Memory B cell (primary cell): Measurements from ENCODE around the gene ALDH3B2.
"Not testable (repeated sequence)": the region's sequence is repeated elsewhere in the genome, so short reads cannot be mapped to it uniquely, and the experiment has no call there.

Experiments
- ATAC-seq: fragments of 150-1000 bp; cut with Tn5 transposase; 2 replicates; pipeline ENCODE4 v1.10.0; 2021; ENCODE audit warnings: low read depth, mild to moderate bottlenecking, moderate library complexity
- DNase-seq, 2 donors: peaks; one replicate each; pipeline ENCODE4 v3.0.0; 2022; ENCODE audit warnings: low spot score in 2 of 2
- H3K27ac Mint-ChIP-seq: one replicate; pipeline ENCODE4 v1.8.0; 2022; ENCODE audit warnings: mild to moderate bottlenecking, moderate library complexity, mixed read lengths
- H3K27me3 Mint-ChIP-seq: one replicate; pipeline ENCODE4 v1.8.0; 2022; ENCODE audit warnings: mixed read lengths
- H3K36me3 Mint-ChIP-seq: one replicate; pipeline ENCODE4 v1.8.0; 2022; ENCODE audit warnings: mild to moderate bottlenecking, mixed read lengths
- H3K4me1 Mint-ChIP-seq: one replicate; pipeline ENCODE4 v1.8.0; 2022; ENCODE audit warnings: mixed read lengths
- H3K4me3 Mint-ChIP-seq: one replicate; pipeline ENCODE4 v1.8.0; 2022; ENCODE audit warnings: mild to moderate bottlenecking, moderate library complexity, mixed read lengths
- H3K9me3 Mint-ChIP-seq: one replicate; pipeline ENCODE4 v1.8.0; 2022; ENCODE audit warnings: mixed read lengths

The ALDH3B2 gene

DNA sequence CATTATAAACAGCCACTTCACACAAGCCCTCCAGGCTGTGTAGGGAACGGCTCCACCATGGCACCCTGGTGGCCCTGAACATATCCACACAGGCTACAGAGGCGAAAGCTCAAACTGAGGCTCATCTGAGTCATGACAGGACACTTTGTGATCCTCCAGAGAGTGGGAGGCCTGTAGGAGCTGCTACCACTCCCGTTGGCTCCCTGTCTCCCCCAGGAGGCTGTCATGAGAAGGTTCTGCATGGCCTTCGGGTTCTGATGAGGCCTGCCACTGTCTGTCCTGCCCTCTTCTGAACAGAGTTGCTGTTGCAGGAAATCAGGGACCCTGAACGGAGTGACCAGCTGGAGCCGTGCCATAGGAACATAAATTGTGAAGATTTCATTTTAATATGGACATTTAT, 23.8 kb upstream of the ALDH3B2 start:
- H3K4me3 Mint-ChIP-seq, result no peak overlapping the region
- peaks cover 2% of the 10 kb centered on the region for H3K4me1 Mint-ChIP-seq
- peaks cover 7% of the 10 kb centered on the region for H3K9me3 Mint-ChIP-seq
- ATAC-seq, result no peak
- peaks cover 7% of the 10 kb centered on the region for H3K36me3 Mint-ChIP-seq
- DNase-seq, result no peak
- H3K27me3 Mint-ChIP-seq, result peaks cover 20% of the 10 kb centered on the region
- no peak overlapping the region for H3K27ac Mint-ChIP-seq

DNA sequence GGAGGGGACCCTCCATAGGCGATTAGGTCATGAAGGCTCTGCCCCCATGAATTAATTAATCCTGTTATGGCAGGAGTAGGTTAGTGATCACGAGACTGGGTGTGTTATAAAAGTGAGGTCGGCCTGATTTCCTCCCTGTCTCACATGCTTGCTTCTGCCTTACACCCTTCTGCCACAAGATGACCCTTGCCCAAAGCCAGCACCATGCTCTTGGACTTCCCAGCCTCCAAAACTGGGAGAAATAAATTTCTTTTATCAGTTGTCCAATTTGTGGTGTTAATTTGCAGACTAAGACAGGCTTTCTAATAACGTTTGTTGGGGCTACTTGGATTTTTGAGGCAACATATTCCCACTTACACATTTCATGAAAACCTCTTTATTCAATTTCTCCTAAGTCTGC, 23.4 kb upstream of the ALDH3B2 start:
- no peak overlapping the region for H3K4me3 Mint-ChIP-seq
- ATAC-seq, result no peak
- peaks cover 18% of the 10 kb centered on the region for H3K27me3 Mint-ChIP-seq

DNA sequence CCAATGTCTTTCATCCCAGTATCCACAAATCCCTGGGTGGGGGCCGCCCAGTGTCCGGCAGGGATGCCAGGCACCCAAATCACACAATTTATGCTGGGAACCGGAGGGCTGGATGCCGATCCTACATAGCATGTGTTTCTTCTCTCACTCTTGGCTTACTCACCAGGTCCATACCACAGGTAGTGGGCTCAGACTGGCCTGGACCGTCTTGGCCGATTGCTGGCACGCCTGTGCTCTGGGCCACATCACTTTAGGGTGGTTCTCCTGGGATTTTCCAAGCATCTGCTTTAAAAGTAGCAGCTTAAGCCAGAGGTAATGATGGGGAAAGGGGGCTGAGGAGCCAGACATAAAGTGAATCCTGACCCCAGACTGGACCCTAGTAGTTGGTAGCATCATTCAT, 22.6 kb upstream of the ALDH3B2 start:
- Mint-ChIP-seq H3K4me3 (no peak overlapping the region), H3K36me3 (peaks cover 7% of the 10 kb centered on the region), H3K27ac (no peak overlapping the region), H3K9me3 (peaks cover 7% of the 10 kb centered on the region), H3K27me3 (peaks cover 18% of the 10 kb centered on the region), H3K4me1 (peaks cover 2% of the 10 kb centered on the region)
- DNase-seq (no peak), ATAC-seq (no peak)

More for the DNA sequence above, 23.4 kb upstream of the ALDH3B2 start:
- no peak overlapping the region for H3K27ac Mint-ChIP-seq
- no peak for DNase-seq
- peaks cover 7% of the 10 kb centered on the region for H3K36me3 Mint-ChIP-seq
- H3K9me3 Mint-ChIP-seq, result peaks cover 7% of the 10 kb centered on the region
- H3K4me1 Mint-ChIP-seq, result peaks cover 2% of the 10 kb centered on the region

DNA sequence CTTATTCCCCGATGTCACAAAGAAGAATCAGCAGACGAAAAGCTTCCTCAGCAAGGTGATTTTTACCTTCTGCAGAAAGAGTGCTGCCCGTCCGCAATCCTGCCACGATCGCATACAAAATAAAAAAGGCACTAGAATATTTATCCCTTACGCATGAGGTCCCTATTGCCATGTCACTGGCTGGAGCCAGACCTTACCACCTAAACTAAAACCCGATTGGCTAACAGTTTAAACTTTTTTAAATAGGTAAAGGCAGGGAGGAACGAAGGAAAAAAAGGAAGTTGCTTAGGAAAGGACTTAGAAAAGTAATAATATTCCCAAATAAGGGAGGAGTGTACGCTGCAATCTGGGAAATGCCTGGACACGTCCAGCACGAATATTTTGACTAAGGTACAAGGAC, 21.2 kb upstream of the ALDH3B2 start:
- Mint-ChIP-seq H3K9me3 (peaks cover 7% of the 10 kb centered on the region), H3K4me3 (no peak overlapping the region), H3K27me3 (peaks cover 13% of the 10 kb centered on the region), H3K4me1 (peaks cover 2% of the 10 kb centered on the region), H3K27ac (no peak overlapping the region), H3K36me3 (peaks cover 7% of the 10 kb centered on the region)
- no peak for DNase-seq
- no peak for ATAC-seq

DNA sequence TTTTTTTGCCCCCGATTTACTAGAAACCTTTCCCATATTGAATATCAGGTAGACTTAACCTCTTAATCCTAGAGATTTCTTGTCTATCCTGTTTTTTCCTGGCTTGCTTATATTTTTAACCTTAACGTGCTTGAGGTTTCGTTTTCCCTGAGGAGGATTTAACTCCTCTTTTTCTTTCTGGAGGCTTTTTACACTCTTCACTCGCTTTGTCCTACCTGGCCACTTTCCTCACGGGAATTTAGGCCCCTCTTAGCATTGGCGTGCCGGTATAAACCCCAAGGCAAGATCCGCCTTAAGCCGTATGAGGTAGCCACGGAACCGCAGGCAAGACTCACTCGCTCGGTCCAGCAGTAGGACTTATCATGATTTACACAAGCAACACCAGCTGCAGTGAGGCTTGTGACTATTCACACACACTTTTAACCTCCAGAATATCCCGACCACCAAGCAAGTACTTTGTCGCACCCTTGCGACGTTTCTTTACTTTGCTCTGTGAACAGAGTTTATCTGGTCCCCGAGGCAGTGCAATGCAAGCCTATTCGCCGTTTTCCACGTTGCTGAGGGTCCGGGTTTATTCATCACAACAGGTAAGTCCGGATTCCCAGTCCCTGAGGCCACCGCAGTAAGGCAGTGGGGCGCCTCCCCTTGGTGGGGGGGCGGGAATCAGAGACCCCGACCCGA, 20.6 kb upstream of the ALDH3B2 start:
- Mint-ChIP-seq H3K27ac (no peak overlapping the region), H3K4me1 (no peaks in the 10 kb centered on the region), H3K4me3 (no peak overlapping the region), H3K9me3 (peaks cover 6% of the 10 kb centered on the region), H3K27me3 (peaks cover 7% of the 10 kb centered on the region), H3K36me3 (peaks cover 4% of the 10 kb centered on the region)
- DNase-seq, result no peak
- ATAC-seq, result no peak

DNA sequence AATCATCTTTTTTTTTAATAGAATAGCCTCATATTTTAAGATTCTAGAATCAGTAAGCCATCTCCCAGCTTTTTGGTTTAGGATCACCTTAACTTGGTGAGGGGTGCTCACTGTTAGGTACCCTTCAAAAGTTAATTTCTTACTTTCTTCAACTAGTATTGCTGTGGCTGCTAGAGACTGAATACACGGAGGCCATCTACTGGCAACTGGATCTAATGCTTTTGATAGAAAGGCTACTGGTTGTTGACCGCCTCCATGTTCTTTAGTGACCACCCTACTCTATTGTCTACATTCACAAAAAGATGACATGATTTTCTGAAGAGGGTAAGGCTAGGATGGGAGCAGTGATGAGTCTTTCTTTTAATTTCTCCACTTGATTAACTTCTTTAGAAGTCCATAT, 16.7 kb upstream of the ALDH3B2 start:
- Mint-ChIP-seq H3K9me3 (no peaks in the 10 kb centered on the region), H3K4me1 (no peaks in the 10 kb centered on the region), H3K27me3 (peaks cover 13% of the 10 kb centered on the region), H3K4me3 (no peak overlapping the region), H3K27ac (no peak overlapping the region), H3K36me3 (no peaks in the 10 kb centered on the region)
- ATAC-seq (no peak), DNase-seq (no peak)

DNA sequence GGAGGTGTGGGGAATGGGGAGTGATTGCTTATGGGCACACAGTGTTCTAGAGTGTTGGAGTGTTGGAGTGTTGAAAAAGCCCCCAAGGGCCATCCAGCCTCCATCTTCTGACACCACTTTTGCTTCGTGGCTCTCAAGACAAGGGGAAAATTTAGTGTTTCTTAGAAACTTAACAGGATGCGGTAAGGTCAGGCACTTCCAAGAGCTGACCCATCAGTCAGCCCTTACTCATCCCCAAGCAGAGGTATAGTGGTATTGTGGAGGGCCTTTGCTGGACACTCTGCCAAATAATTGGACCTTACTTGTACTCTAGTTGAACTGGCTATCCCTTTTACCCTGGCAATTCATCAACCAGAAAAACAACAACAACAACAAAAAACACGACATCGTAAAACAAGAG, 14.8 kb upstream of the ALDH3B2 start:
- Mint-ChIP-seq H3K9me3 (no peaks in the 10 kb centered on the region), H3K27ac (no peak overlapping the region), H3K36me3 (no peaks in the 10 kb centered on the region), H3K4me1 (peaks cover 2% of the 10 kb centered on the region), H3K27me3 (peaks cover 16% of the 10 kb centered on the region), H3K4me3 (no peak overlapping the region)
- no peak for DNase-seq
- ATAC-seq, result no peak

DNA sequence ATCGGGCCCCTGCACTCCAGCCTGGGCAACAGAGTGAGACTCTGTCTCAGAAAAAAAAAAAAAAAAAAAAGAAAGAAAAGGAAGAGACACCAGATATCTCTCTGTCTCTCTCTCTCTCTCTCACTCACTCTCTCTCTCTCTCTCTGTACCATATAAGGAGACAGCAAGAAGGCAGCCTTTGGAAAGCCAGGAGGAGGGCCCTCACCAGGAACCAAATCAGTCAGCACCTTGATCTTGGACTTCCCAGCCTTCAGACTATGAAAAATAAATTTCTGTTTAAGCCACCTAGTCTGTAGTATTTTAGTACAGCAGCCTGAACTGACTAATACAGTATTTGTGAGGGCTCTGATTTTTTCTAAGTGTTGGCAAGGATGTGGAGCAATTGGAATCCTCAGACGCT, 13.6 kb upstream of the ALDH3B2 start:
- DNase-seq (no peak), ATAC-seq (no peak)
- H3K27me3 Mint-ChIP-seq, result peaks cover 17% of the 10 kb centered on the region
- no peak overlapping the region for H3K27ac Mint-ChIP-seq
- H3K4me3 Mint-ChIP-seq, result no peak overlapping the region
- peaks cover 2% of the 10 kb centered on the region for H3K4me1 Mint-ChIP-seq
- no peaks in the 10 kb centered on the region for H3K36me3 Mint-ChIP-seq
- no peaks in the 10 kb centered on the region for H3K9me3 Mint-ChIP-seq

DNA sequence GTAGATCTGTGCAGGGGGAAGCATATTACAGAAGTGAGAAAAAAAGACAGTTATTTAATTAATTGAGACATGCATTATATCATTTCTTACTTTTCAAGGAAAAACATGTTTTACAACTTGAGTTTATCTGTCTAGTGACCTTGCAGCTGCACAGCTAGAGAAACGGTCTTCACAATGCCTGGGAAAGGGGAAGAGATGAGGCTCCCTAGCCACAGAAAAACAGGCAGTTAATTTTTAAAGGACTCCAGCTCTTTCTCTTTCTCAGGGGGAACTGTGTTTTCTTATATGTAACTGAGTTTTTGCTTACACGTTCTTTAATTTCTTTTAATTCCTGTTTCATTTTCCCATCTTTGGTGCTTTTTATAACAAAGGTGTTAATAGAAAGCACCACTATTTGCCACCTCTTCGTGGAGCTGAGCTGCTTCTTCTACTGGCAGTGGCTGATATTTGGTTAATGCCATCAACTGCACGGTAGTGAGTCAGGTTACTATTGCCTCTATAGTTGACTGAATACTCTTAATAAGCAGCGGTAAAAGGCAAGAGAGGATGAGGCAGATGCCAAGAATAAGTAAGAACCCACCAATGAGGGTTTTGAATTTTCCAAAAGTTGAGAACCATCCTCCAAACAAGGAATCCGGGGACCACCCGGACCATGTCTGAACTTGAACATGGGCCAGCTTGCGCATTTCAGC, 11.4 kb upstream of the ALDH3B2 start:
- not testable (repeated sequence) for DNase-seq, H3K4me3 Mint-ChIP-seq, H3K9me3 Mint-ChIP-seq, H3K36me3 Mint-ChIP-seq, H3K27ac Mint-ChIP-seq, ATAC-seq, H3K4me1 Mint-ChIP-seq
- peaks cover 20% of the 10 kb centered on the region for H3K27me3 Mint-ChIP-seq

DNA sequence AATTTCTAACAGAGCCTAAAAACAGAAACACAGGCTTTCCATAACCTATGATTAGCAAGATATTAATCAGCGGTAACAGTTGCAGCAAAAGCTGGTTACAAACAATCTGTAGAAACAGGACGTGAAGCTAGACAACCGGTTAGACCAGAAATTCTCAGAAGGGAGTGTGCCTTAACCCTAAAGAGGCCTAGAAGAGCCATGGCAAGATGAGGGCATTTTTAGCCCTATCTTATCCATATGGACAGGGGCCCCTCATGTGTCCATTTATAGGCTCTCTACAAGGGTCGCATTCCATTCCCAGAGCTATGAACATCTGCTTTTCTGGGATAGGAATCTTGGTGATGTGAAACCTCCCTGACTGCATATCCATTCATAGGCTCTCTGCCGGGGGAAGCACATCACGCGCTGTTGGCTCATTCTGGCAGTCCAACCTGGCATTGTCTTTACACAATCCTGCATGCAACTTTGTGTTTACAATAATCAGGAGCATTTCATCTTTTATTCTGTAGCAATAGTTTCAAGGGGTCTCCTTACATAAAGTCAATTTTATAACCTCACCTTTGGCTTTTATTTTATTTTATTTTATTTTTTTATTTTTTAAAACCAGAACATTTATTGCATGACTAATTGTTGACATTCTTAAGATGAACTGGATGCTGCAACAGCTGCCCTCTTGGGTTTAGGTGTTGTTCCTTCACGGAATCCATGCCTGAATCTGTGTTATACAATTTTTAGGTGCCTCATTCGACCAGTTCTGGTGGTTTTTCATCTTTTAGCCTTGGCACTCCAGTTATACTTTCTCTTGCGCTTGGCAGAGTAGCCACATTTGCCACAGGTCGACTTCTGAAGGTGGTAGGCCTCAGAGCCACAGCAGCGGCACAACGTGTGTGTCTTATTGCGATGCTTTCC, 8.0 kb upstream of the ALDH3B2 start:
- not testable (repeated sequence) for H3K9me3 Mint-ChIP-seq, H3K36me3 Mint-ChIP-seq, H3K4me3 Mint-ChIP-seq, H3K27ac Mint-ChIP-seq, ATAC-seq, H3K4me1 Mint-ChIP-seq, DNase-seq
- H3K27me3 Mint-ChIP-seq, result peaks cover 11% of the 10 kb centered on the region

DNA sequence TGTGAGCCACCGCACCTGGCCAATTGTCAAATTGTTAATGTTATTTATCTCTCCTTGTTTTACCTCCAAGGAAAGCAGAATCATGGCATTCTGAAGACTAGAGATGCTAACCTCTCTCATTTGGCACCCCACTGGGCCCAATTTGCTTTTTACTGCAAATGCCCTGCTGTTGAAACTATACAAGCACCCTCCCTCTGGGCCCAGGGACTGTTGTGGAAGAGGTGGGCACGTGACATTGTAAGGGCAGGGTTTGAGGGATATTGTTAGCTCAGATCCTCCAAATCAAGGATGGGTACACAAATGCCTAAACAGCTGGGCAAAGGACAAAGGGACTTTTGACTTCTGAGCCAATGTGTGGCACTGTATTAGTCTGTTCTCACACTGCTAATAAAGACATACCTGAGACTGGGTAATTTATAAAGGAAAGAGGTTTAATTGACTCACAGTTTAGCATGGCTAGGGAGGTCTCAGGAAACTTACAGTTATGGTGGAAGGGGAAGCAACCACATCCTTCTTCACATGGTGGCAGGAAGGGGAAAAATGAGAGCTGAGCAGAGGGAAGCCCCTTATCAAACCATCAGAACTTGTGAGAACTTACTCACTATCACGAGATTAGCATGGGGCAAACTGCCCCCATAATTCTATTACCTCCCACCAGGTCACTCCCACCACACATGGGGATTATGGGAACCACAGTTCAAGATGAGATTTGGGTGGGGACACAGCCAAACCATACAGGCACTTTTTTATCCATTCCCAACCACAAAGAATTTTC, 6.5 kb upstream of the ALDH3B2 start:
- ATAC-seq (no peak), DNase-seq (no peak)
- H3K36me3 Mint-ChIP-seq, result no peaks in the 10 kb centered on the region
- no peak overlapping the region for H3K27ac Mint-ChIP-seq
- peaks cover 6% of the 10 kb centered on the region for H3K9me3 Mint-ChIP-seq
- H3K4me1 Mint-ChIP-seq, result peaks cover 1% of the 10 kb centered on the region
- peaks cover 14% of the 10 kb centered on the region for H3K27me3 Mint-ChIP-seq
- no peak overlapping the region for H3K4me3 Mint-ChIP-seq

DNA sequence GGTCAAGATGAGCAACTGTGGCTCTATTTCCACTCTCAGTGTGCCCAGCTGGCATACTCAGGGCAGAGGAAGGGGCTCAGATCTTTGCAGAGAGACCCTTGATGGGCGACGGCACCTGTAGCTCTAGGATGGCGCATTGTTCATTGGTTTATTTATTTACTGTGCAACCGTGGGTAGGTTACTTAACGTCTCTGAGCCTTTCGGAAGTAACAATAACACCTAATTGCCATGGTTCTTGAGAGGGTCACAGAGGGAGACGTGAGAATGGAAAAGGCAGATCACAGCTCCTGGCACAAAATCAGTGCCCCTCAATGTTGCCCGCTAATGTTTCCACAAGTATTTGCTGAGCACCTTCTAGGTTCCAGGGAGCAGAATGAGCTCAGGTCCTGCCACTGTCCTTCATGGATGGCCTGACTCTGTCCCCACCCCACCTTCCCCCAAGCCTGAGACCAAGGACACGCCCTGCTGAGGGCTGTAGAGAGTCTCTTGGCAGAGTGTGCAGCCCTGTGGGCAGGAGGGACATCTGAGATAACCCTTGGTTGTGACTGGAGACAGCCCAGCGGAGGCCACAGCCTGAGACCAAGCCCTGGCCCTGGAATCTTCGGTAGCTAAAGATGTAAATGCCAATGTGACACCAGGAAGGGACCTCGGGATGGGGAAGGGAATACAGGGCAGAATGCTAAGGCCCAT, 780 bp upstream of the ALDH3B2 start:
- ATAC-seq (no peak), DNase-seq (no peak)
- H3K27ac Mint-ChIP-seq, result no peak overlapping the region
- H3K36me3 Mint-ChIP-seq, result no peaks in the 10 kb centered on the region
- peaks cover 4% of the 10 kb centered on the region for H3K9me3 Mint-ChIP-seq
- no peak overlapping the region for H3K4me3 Mint-ChIP-seq
- peaks cover 20% of the 10 kb centered on the region for H3K27me3 Mint-ChIP-seq
- no peaks in the 10 kb centered on the region for H3K4me1 Mint-ChIP-seq

DNA sequence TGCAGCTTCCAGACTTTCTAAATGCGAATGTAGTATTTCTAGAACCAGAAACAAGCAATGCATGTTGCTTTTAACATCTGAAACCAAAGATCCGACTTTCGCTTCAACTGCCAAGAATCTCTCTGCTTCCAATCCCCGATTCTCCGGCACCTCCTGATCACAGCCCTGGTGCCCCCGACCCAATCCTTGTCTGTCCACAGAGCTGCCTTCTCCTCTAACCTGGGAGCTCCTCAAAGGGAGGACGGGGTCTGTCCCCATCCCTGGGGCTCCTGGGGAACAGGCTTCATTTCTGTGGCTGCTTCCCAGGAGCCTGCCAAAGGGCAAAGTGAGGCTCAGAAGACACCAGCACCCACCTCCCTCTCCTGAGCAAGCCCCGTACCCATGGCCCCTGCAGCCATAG, 521 bp downstream of the ALDH3B2 start:
- Mint-ChIP-seq H3K4me3 (no peak overlapping the region), H3K27ac (no peak overlapping the region), H3K4me1 (no peaks in the 10 kb centered on the region), H3K9me3 (peaks cover 4% of the 10 kb centered on the region), H3K36me3 (no peaks in the 10 kb centered on the region), H3K27me3 (peaks cover 21% of the 10 kb centered on the region)
- no peak for DNase-seq
- ATAC-seq, result no peak
